Keratinocyte (primary cell): ENCODE data around the gene KIF21B. TPM values are rescaled to one million over a fixed set of nuclear protein-coding genes. Genes with fewer than 3 reads are reported as not detected.
"Not testable (repeated sequence)": the region's sequence is repeated elsewhere in the genome, so short reads cannot be mapped to it uniquely, and the experiment has no call there.

ENCODE experiments used
- DNase-seq: peaks from one replicate; pipeline ENCODE4 v3.0.0-alpha.2; 2011; ENCODE audit warnings: low read depth, missing footprints, low spot score
- FAIRE-seq: peaks from 2 replicates; lab custom pipeline; 2011; peaks lifted over from hg19 to GRCh38; lab: Jason Lieb, UNC
- H2AFZ ChIP-seq: 2 replicates; pipeline ENCODE4 v1.6.0; 2012; ENCODE audit warnings: low read length, control low read depth, inconsistent platforms; ENCODE audit not compliant: control insufficient read depth
- H3K27ac ChIP-seq: 2 replicates; pipeline ENCODE4 v1.5.1; 2011; ENCODE audit warnings: low read length; ENCODE audit not compliant: control insufficient read depth, insufficient read depth
- H3K27me3 ChIP-seq: 3 replicates; pipeline ENCODE4 v1.6.0; 2011; ENCODE audit warnings: low read length; ENCODE audit not compliant: control insufficient read depth, insufficient read depth; ENCODE audit errors: extremely low read depth
- H3K36me3 ChIP-seq, 2 experiments: 2 replicates in 1 of 2; 3 replicates in 1 of 2; pipeline ENCODE4 v1.5.1; 2011; ENCODE audit warnings: low read length in 2 of 2, mild to moderate bottlenecking in 1 of 2; ENCODE audit not compliant: control insufficient read depth in 2 of 2, insufficient read depth in 2 of 2; ENCODE audit errors: extremely low read depth in 1 of 2
- H3K4me1 ChIP-seq: 3 replicates; pipeline ENCODE4 v1.5.1; 2011; ENCODE audit warnings: low read length; ENCODE audit not compliant: control insufficient read depth, insufficient read depth; ENCODE audit errors: extremely low read depth
- H3K4me2 ChIP-seq: 3 replicates; pipeline ENCODE4 v1.6.0; 2011; ENCODE audit warnings: low read depth, low read length; ENCODE audit not compliant: control insufficient read depth, insufficient read depth; ENCODE audit errors: extremely low read depth
- H3K4me3 ChIP-seq, 3 experiments: fragments of 200-600 bp in 1 of 3; sonication (generic) in 1 of 3; 2 replicates in 2 of 3; 3 replicates in 1 of 3; pipeline ENCODE4 v1.5.1; 2011 to 2016; ENCODE audit warnings: low read length in 3 of 3, mild to moderate bottlenecking in 3 of 3, control low read depth in 2 of 3, inconsistent platforms in 1 of 3, low read depth in 1 of 3, mixed read lengths in 1 of 3, mixed run types in 1 of 3, moderate library complexity in 1 of 3; ENCODE audit not compliant: control insufficient read depth in 2 of 3, insufficient read depth in 2 of 3; ENCODE audit errors: extremely low read depth in 1 of 3
- H3K79me2 ChIP-seq: 2 replicates; pipeline ENCODE4 v1.6.0; 2012; ENCODE audit warnings: low read length; ENCODE audit not compliant: control insufficient read depth, insufficient read depth
- H3K9ac ChIP-seq: 3 replicates; pipeline ENCODE4 v1.6.0; 2011; ENCODE audit warnings: low read length; ENCODE audit not compliant: control insufficient read depth, insufficient read depth; ENCODE audit errors: extremely low read depth
- H3K9me1 ChIP-seq: 3 replicates; pipeline ENCODE4 v1.6.0; 2011; ENCODE audit warnings: low read length; ENCODE audit not compliant: control insufficient read depth, insufficient read depth; ENCODE audit errors: extremely low read depth
- H3K9me3 ChIP-seq: 2 replicates; pipeline ENCODE4 v1.5.1; 2012; ENCODE audit warnings: low read depth, low read length; ENCODE audit not compliant: control insufficient read depth
- H4K20me1 ChIP-seq: 3 replicates; pipeline ENCODE4 v1.6.0; 2011; ENCODE audit warnings: low read length; ENCODE audit not compliant: control insufficient read depth, insufficient read depth; ENCODE audit errors: extremely low read depth
- CTCF ChIP-seq, 3 experiments: IDR thresholded peaks in 1 of 3; conservative IDR thresholded peaks in 1 of 3; optimal IDR thresholded peaks in 1 of 3; 2 replicates in 2 of 3; 3 replicates in 1 of 3; pipeline versions ENCODE3 to v1.5.1; 2011; ENCODE audit warnings: low read length in 3 of 3, mild to moderate bottlenecking in 3 of 3, moderate library complexity in 2 of 3, control low read depth in 1 of 3, inconsistent platforms in 1 of 3; ENCODE audit not compliant: insufficient read depth in 2 of 3; ENCODE audit errors: extremely low read depth in 1 of 3
- EZH2 ChIP-seq: IDR thresholded peaks from one replicate; pipeline ENCODE4 v1.6.1; 2012; ENCODE audit warnings: inconsistent platforms, mild to moderate bottlenecking, low read length, moderate library complexity
- dilution Hi-C: fragments of 300-500 bp; cut with MboI; formaldehyde crosslinking; loops from one replicate; pipeline ENCODE4 v1.7.0; 2020; ENCODE audit warnings: low sequenced_read_pairs; ENCODE audit not compliant: extremely low pct_ligation_motif_present
- polyA plus RNA-seq, 5 experiments: library from polyadenylated mRNA; depleted of rRNA in 3 of 5; stranded (reverse) in 3 of 5; stranded (forward) in 1 of 5; unstranded in 1 of 5; fragments of >200 nt; gene quantifications; 1 replicate in 1 of 5; 2 replicates in 3 of 5; 3 replicates in 1 of 5; pipeline versions ENCODE4 v1.2.1 to v1.2.3, GENCODE V29; 2011 to 2012; ENCODE audit warnings: missing spikeins in 2 of 5, low read depth in 1 of 5, low replicate concordance in 1 of 5

Gene KIF21B
- polyA plus RNA-seq, 1 donor (not counting 4 experiments of a cell fraction or from before 2014, with no cell fraction given), result 0.17 TPM

GRCh38 chr1:200934676-200935245 is 88.8 kb downstream of the KIF21B start:
- no peak overlapping the region for H3K9ac ChIP-seq
- H3K79me2 ChIP-seq, result no peaks in the 10 kb centered on the region
- no peak overlapping the region for H3K27ac ChIP-seq
- no peaks in the 10 kb centered on the region for H3K27me3 ChIP-seq
- no peaks in the 10 kb centered on the region for H3K36me3 ChIP-seq
- H2AFZ ChIP-seq, result no peak overlapping the region
- H3K9me1 ChIP-seq, result no peaks in the 10 kb centered on the region
- H3K4me1 ChIP-seq, result no peaks in the 10 kb centered on the region
- no peak for FAIRE-seq
- TF ChIP-seq EZH2 (no peak), CTCF (optimal IDR thresholded peaks at IDR 0.05 in 1 of 3, IDR thresholded peaks at IDR 0.05 in 1 of 3, conservative IDR thresholded peaks at IDR 0.05 in 1 of 3; ENCODE audit: extremely low read depth in 1 of 3, insufficient read depth in 2 of 3, low read length in 3 of 3) (no peak)
- no peaks in the 10 kb centered on the region for H3K9me3 ChIP-seq
- H3K4me3 ChIP-seq, result no peak overlapping the region
- dilution Hi-C loops, result no loop called here
- DNase-seq, result no peak
- no peak overlapping the region for H3K4me2 ChIP-seq
- no peaks in the 10 kb centered on the region for H4K20me1 ChIP-seq

GRCh38 chr1:200931776-200932175 is 91.7 kb downstream of the KIF21B start:
- FAIRE-seq (no peak), DNase-seq (no peak)
- H3K27ac ChIP-seq, result no peak overlapping the region
- H2AFZ ChIP-seq, result no peak overlapping the region
- H3K9me3 ChIP-seq, result no peaks in the 10 kb centered on the region
- H3K4me2 ChIP-seq, result no peak overlapping the region
- no peaks in the 10 kb centered on the region for H3K79me2 ChIP-seq
- no peaks in the 10 kb centered on the region for H3K36me3 ChIP-seq
- no peaks in the 10 kb centered on the region for H3K4me1 ChIP-seq
- no peak overlapping the region for H3K4me3 ChIP-seq
- H3K27me3 ChIP-seq, result no peaks in the 10 kb centered on the region
- no peaks in the 10 kb centered on the region for H4K20me1 ChIP-seq
- H3K9ac ChIP-seq, result no peak overlapping the region
- dilution Hi-C loops, result no loop called here
- no peaks in the 10 kb centered on the region for H3K9me1 ChIP-seq
- no peak for TF ChIP-seq CTCF (optimal IDR thresholded peaks at IDR 0.05 in 1 of 3, IDR thresholded peaks at IDR 0.05 in 1 of 3, conservative IDR thresholded peaks at IDR 0.05 in 1 of 3; ENCODE audit: extremely low read depth in 1 of 3, insufficient read depth in 2 of 3, low read length in 3 of 3)
- TF ChIP-seq EZH2, result no peak

GRCh38 chr1:200930285-200930684 is 93.2 kb downstream of the KIF21B start:
- FAIRE-seq, dilution Hi-C loops: not testable (repeated sequence)

More at GRCh38 chr1:200930285-200930684, 93.2 kb downstream of the KIF21B start:
- not testable (repeated sequence) for H4K20me1 ChIP-seq, H3K4me2 ChIP-seq, H3K79me2 ChIP-seq, H3K36me3 ChIP-seq, H3K4me1 ChIP-seq, H3K9me1 ChIP-seq, H3K9me3 ChIP-seq, H3K4me3 ChIP-seq, H3K9ac ChIP-seq, H3K27me3 ChIP-seq, H2AFZ ChIP-seq, H3K27ac ChIP-seq, DNase-seq
